Stimulated activated CD4-positive, alpha-beta T cell treated with anti-CD3 and anti-CD28 coated beads, Interleukin-15, amount 100 ng/mL, for 1 hour (primary cell): Measurements from ENCODE around the gene CYP4Z1.
"Not testable (repeated sequence)": the region's sequence is repeated elsewhere in the genome, so short reads cannot be mapped to it uniquely, and the experiment has no call there.

Experiments
- DNase-seq, 2 donors: peaks; one replicate each; pipeline ENCODE4 v3.0.0-alpha.2; 2020; ENCODE audit warnings: low read depth in 1 of 2, low spot score in 1 of 2

CYP4Z1 gene

DNA sequence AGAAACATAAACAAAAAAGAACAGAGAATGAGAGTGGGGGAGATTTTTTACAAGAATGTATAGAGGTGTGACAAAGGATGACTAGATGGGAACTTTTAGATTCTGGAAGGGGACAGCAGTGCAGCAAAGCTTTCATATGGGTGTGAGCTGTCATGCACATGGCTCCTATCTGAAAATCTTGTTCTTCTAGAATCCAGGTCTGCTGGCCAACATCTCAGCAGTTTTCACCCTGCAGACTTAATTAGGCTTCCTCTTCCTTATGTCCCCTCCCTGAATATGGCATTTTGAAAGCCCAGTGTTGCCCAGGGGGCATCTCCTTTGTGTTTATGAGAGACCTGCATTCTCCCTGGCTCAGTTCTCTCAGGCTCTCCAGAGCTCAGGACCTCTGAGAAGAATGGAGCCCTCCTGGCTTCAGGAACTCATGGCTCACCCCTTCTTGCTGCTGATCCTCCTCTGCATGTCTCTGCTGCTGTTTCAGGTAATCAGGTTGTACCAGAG is at the start of gene CYP4Z1:
CYP4Z1 (plus strand) TSS at position 135 of the 498 bp plus-strand sequence; CDS start at position 395, 260 bp downstream.
- DNase-seq, result no peak

DNA sequence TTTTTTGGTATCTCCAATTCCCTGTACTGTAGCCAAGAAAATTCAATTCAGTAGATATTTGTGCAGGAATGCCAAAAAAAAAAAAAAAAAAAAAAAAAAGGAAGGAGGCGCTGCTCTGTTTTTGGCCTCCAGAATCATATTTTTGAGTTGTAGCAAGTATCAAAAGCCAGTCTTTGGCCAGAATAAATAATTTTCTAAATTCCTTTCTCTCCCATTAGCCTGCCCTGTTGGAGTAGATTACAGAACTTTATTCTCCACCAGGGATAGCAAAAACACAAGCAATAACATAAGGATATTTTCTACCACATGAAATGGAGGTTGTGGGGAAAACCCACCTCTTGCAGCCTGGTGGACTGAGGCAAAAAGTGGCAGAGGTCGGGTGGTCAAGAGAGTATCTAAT is 46.0 kb upstream of the CYP4Z1 start:
- no peak for DNase-seq

- DNase-seq, result no peak
These were observed 43.5 kb upstream of the CYP4Z1 start, which contains the start of gene CYP4X1 for GRCh38 chr1:47023268-47024140. CYP4X1 (plus strand) TSS chr1:47023669; CDS start chr1:47023818, 149 bp downstream.

DNA sequence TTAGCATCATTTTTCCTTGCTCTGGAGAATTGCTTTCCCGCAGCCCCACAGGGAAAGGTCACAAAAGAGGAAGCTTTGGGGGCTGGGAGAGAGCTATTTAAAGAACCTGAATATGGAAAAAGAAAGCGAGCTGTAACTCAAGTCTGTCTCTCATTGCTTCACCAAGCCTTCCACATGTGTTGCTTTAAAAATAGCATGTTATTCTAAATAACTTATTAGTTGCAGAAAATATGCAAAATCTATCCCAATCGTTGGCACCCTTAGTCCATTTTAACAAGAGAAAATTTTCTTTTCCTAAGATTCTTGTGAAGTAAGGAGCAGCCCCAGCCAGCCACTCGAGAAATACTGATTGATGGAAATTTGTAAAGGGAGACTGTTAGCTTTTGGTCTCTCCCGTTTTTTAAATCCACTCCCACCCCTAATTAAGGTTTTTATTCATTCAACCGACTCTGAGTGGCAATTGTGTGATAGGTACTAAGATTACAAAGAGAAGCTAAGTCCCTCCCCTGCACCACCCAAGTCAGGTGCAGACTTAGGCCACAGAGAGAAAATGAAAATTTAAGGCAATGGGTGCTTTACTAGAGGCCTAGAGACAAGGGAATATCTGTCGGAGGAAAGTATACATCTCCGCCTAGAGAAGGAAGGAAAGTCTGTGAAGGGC is 42.8 kb upstream of the CYP4Z1 start:
- DNase-seq, result no peak

GRCh38 chr1:47030170-47030805 is 36.7 kb upstream of the CYP4Z1 start:
- DNase-seq, result no peak

GRCh38 chr1:47031059-47031458 is 36.0 kb upstream of the CYP4Z1 start:
- DNase-seq, result no peak

DNA sequence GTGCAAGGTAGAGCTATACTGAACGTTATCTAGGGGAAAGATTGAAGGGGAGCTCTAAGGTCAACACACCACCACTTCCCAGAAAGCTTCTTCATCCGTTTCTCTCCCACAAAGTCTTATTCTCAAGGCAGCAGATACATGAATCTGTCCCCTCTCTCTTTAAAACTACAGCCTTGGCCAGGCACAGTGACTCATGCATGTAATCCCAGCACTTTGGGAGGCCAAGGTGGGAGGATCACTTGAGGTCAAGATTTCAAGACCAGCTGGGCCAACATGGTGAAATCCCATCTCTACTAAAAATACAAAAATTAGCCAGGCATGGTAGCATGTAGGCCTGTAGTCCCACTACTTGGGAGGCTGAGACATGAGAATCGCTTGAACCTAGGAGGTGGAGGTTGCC is 35.4 kb upstream of the CYP4Z1 start:
- no peak for DNase-seq

DNA sequence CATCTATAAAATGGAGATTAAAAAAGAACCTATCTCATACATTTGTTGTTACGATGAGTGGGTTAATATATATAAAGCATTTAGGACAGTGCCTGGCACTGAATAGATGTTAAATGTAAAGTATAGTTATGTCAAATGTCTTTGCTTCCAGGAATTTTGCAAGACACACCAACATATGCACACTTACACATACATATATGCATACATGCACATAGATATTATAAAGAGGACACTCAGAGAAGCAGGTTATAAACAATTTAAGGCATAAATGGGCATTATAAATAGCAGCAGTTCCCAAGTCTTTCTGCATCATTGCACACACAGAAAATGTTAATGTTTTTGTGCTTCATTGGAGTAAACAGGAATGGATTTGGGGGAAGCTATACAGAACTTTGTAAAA is 30.3 kb upstream of the CYP4Z1 start:
- no peak for DNase-seq

DNA sequence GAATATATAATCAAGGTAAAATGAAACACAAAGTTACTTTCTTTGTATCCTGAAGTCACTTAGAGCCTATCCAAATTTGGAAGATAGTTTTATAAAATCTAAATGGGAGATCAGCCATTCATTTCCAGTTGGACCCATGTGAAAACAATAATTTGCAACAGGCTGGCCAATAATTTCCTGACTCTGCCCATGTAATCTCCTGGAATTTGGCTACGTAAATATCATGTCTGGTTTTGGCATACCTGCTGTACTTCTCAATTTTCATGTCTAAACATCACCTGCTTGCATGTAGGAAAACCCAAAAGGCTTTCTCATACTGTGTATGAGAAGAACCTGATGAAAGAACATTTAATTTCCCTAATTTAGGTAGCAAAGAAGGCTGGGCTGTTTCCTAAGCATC is 7.7 kb upstream of the CYP4Z1 start:
- no peak for DNase-seq

DNA sequence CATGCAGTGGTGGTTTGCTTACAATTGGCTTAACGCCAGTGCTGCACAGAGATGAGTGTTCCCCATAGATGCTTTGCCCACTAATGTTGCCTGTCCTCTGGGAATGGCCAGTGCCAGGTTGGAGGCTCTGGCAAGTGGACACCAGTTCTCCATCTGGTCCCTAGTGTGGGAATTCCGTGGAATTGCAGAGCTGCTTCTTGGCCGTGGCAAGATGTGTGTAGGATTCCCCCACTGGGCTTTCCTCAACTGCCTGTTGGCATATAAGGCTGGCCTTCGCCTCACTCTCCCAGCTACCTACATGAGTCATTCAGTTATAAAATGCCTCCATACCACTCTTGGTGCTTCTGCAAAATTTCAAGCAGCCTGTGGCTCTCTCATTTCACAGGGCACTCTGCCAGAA is 2.0 kb downstream of the CYP4Z1 start:
- not testable (repeated sequence) for DNase-seq

DNA sequence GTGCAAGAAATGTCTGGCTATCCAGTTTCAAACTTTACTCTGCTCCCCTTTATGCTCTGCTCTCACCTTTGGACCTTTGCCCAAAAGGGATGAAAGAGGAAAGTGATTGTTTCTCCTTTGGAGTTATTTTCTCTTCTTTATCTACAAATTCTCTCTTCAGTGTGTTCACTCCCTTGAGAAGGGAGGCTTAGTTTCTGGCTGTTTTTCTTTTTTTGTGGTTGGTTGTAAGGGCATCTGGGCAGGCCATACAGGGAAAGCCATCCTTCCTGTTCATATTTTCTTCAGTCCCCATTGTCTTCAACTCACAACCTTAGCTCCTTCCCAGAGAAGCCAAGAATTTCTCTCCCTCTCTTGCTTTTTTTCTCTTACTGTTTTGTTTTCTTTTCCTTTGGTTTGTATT is 2.5 kb downstream of the CYP4Z1 start:
- DNase-seq, result not testable (repeated sequence)

DNA sequence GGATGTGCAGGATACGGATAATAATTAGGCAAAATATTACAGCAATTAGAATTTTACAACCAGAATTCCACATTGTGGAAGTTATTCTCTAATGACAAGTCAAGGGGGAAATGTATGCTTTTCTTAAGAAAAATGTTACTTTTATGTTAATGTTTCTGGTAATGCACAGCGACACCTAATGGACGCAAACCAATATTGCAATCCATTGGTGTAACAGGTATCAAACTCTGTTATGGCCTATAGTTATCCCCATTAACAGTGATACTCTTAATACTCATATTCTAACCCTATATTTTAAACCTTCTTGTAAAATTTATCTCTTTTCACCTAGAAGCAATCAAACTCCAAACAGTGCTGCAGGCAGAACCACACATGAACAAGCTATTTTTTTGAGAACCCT is 22.3 kb downstream of the CYP4Z1 start:
- not testable (repeated sequence) for DNase-seq

DNA sequence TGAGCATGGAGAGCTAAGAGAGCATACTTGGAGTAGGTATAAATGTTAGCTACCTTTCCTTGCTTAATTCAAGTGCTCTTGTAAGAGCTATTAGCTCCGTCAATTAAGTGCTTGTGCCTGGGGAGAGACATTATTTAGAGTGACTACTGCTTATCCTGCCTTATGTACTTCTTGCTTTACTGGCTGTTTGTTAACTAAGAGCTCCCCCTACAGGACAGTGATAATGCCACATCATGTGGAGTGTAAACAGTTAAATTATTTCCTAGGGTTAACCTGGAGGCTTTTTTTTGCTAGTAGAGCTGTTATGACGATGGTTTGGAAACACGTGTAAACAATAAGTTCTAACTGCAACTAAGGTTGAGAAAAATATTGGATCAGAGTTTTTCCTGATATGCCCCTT is 24.4 kb downstream of the CYP4Z1 start:
- DNase-seq, result not testable (repeated sequence)

GRCh38 chr1:47104816-47105215 is 37.8 kb downstream of the CYP4Z1 start:
- DNase-seq, result no peak

DNA sequence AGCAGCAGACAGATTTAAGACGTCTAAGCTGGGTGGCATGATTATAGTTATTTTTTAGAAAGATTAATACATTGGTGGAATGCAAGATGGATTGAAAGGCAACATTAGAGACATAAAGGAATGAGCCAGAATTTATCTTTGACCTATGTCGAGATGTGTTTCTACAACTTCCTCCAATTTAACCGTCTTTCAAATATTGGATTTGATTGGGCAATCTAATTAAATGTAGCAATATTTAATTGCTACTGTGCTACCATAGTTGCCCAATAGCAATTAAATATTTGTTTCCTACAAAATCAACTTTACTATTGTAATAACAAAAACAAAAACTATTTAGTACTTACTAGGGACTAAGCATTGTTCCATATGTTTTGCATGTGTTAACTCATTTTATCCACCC is 39.8 kb downstream of the CYP4Z1 start:
- no peak for DNase-seq

- DNase-seq, result not testable (repeated sequence)
These were observed 41.0 kb downstream of the CYP4Z1 start for GRCh38 chr1:47107851-47108574.

- DNase-seq, result not testable (repeated sequence)
These were observed 42.5 kb downstream of the CYP4Z1 start for GRCh38 chr1:47109482-47109881.

DNA sequence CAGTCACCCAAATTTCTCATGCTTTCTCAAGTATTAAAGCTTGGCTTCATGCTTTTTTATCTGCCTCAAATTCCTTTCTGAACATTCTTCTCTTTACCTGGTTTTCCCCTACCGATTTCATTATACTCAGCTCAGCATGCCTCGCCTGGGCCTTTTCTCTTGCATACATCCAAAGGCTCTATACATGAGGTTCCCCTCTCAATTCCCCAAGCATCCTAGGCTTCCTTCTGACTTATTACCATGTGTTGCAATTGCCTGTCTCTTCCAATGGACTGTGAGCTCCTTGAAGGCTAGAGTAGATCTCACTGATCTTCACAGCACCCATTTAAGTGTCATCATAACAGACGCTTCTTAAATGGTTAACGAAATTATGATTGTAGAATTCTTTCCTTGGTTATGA is 46.1 kb downstream of the CYP4Z1 start:
- DNase-seq, result no peak

DNA sequence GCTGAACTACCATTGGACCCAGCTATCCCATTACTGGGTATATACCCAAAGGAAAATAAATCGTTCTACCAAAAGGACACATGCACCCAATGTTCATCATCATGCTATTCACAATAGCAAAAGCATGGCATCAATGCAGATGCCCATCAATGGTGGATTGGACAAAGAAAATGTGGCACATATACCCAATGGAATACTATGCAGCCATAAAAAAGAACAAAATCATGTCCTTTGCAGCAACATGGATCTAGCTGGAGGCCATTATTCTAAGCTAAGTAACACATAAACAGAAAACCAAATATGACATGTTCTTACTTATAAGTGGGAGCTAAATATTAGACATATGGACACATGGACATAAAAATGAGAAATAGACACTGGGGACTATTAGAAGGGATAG is 54.0 kb downstream of the CYP4Z1 start:
- not testable (repeated sequence) for DNase-seq

- DNase-seq, result not testable (repeated sequence)
These were observed 57.8 kb downstream of the CYP4Z1 start for GRCh38 chr1:47124834-47125233.

DNA sequence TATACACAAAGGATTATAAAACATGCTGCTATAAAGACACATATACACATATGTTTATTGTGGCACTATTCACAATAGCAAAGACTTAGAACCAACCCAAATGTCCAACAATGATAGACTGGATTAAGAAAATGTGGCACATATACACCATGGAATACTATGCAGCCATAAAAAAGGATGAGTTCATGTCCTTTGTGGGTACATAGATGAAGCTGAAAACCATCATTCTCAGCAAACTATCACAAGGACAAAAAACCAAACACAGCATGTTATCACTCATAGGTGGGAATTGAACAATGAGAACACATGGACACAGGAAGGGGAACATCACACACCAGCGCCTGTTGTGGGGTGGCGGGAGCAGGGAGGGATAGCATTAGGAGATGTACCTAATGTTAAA is 60.0 kb downstream of the CYP4Z1 start:
- DNase-seq, result not testable (repeated sequence)
